ENCODE measurements around the gene TRAF6. TPM values are rescaled to one million over a fixed set of nuclear protein-coding genes. Genes with fewer than 3 reads are reported as not detected.

Gene TRAF6
- total and polyA plus RNA-seq, 10 of the 15 experiments (the other 5 are each of a cell fraction or from before 2014, with no cell fraction given) = 1.4 to 10.9 (median 7.0) TPM

DNA sequence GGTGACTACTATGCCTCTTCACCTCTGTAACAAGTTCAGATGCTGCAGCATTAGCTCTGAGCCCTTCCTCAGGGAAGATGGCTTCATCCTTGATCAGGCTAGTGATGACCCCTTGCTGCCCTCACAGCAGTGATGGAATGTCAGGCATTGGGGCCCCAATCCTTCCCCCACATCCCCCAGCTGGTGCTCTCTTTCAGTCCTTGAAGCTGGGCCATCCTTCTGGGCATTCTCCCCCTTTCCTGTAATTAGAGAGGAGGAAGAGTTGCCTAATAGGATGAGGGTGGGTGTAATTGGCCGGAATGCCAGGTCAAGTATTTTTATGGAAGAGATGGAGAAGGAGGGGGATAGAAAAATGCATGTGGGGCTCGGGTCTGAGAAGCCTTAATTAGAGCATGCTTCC is 62.6 kb downstream of the TRAF6 start:
- no peak overlapping the region for H3K27ac ChIP-seq (ENCODE audit: control insufficient read depth, insufficient read depth)
- H3K4me1 ChIP-seq (ENCODE audit: control insufficient read depth, insufficient read depth, low read length) = peaks cover 8% of the 10 kb centered on the region
- no peaks in the 10 kb centered on the region for H3K27me3 ChIP-seq (replicated peaks in 1 of 2; ENCODE audit: control insufficient read depth in 2 of 2, insufficient read depth in 2 of 2, low read length in 1 of 2)
- in situ Hi-C loops (cut with MboI) (no loop called here), intact Hi-C loops (cut with micrococcal nuclease; ENCODE audit: unreplicated experiment) (no loop called here)
- TF ChIP-seq CBX5 (IDR thresholded peaks at IDR 0.05; ENCODE audit: low read depth) (no peak), SMAD1 (IDR thresholded peaks at IDR 0.05; ENCODE audit: low read depth, partially characterized antibody) (no peak), NBN (IDR thresholded peaks at IDR 0.05) (no peak), ASH2L (IDR thresholded peaks at IDR 0.05; ENCODE audit: borderline replicate concordance, low read depth) (no peak), POLR2AphosphoS5 (IDR thresholded peaks at IDR 0.05; ENCODE audit: low read length) (no peak), STAT3 (IDR thresholded peaks at IDR 0.05; ENCODE audit: low read depth, low read length) (no peak)
- TF ChIP-seq, protein P1, sequence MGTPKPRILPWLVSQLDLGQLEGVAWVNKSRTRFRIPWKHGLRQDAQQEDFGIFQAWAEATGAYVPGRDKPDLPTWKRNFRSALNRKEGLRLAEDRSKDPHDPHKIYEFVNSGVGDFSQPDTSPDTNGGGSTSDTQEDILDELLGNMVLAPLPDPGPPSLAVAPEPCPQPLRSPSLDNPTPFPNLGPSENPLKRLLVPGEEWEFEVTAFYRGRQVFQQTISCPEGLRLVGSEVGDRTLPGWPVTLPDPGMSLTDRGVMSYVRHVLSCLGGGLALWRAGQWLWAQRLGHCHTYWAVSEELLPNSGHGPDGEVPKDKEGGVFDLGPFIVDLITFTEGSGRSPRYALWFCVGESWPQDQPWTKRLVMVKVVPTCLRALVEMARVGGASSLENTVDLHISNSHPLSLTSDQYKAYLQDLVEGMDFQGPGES (IDR thresholded peaks at IDR 0.05) = no peak
- BruUV-seq (replicated peaks) = no TSS peak
- H3K9ac ChIP-seq (ENCODE audit: control insufficient read depth, insufficient read depth, low read length) = no peak overlapping the region
- ChIA-PET SMC1A (ENCODE audit: uncharacterized antibody, unreplicated experiment) (interaction anchor here (1.4 kb wide), 1 partner anchor 29 kb away, joined by 3 read pairs; no protein-coding TSS in a partner anchor), CTCF (no interaction called here), RAD21 (ENCODE audit: unreplicated experiment) (no interaction called here), POLR2A (no interaction called here)
- no peak overlapping the region for H3K4me3 ChIP-seq
- no peaks in the 10 kb centered on the region for H4K20me1 ChIP-seq (ENCODE audit: control insufficient read depth, insufficient read depth)
- no peak overlapping the region for H3K4me2 ChIP-seq (ENCODE audit: control insufficient read depth, insufficient read depth)
- H3K79me2 ChIP-seq (ENCODE audit: control insufficient read depth, insufficient read depth, low read length) = no peaks in the 10 kb centered on the region
- DNase-seq (ENCODE audit: low read depth, low spot score) = no peak
- no peak overlapping the region for H2AFZ ChIP-seq (ENCODE audit: control insufficient read depth, low read depth, low read length)
- H3K36me3 ChIP-seq (ENCODE audit: control insufficient read depth in 2 of 2, insufficient read depth in 2 of 2, low read length in 1 of 2) = no peaks in the 10 kb centered on the region
- no peaks in the 10 kb centered on the region; the same call in 2 of the 3 replicates for H3K9me3 ChIP-seq (replicated peaks; ENCODE audit: control insufficient read depth, insufficient read depth, low read length)
- FAIRE-seq = no peak
- no peak for ATAC-seq
- 19% methylated on average over 2 of the region's 2 CpGs for WGBS (ENCODE audit: insufficient coverage, insufficient replicate concordance, low lambda C conversion rate, missing lambda C conversion rate)

DNA sequence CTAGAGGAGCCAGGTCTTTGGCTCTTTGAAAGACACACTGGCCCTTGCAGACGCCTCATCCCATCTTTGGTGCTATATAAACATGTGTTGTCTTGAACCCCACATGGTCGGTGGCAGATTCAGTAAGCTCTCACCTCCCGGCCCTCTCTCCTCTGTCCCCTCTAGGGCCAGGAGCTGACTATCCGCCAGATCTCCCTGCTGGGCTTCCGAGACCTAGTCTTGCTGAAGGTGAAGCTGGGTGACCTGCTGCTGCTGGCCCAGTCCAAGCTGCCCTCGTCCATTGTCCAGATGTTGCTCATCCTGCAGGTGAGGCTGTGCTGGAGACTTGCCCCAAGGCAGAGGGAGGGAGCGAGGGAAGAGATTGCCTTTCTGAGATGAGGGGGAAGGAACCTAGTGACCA is 63.9 kb downstream of the TRAF6 start:
- CTCF ChIA-PET = interaction anchor here (0.8 kb wide), 1 partner anchor 34 kb away, joined by 3 read pairs; no protein-coding TSS in a partner anchor
- no peak for FAIRE-seq
- no peak for TF ChIP-seq TAF1 (IDR thresholded peaks at IDR 0.05; ENCODE audit: borderline replicate concordance, low read depth, low read length)
- TF ChIP-seq, protein P2, sequence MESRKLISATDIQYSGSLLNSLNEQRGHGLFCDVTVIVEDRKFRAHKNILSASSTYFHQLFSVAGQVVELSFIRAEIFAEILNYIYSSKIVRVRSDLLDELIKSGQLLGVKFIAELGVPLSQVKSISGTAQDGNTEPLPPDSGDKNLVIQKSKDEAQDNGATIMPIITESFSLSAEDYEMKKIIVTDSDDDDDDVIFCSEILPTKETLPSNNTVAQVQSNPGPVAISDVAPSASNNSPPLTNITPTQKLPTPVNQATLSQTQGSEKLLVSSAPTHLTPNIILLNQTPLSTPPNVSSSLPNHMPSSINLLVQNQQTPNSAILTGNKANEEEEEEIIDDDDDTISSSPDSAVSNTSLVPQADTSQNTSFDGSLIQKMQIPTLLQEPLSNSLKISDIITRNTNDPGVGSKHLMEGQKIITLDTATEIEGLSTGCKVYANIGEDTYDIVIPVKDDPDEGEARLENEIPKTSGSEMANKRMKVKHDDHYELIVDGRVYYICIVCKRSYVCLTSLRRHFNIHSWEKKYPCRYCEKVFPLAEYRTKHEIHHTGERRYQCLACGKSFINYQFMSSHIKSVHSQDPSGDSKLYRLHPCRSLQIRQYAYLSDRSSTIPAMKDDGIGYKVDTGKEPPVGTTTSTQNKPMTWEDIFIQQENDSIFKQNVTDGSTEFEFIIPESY (IDR thresholded peaks at IDR 0.05) = no peak
- no peak for TF ChIP-seq HCFC1 (IDR thresholded peaks at IDR 0.05; ENCODE audit: low read length)
- TF ChIP-seq, protein P3, sequence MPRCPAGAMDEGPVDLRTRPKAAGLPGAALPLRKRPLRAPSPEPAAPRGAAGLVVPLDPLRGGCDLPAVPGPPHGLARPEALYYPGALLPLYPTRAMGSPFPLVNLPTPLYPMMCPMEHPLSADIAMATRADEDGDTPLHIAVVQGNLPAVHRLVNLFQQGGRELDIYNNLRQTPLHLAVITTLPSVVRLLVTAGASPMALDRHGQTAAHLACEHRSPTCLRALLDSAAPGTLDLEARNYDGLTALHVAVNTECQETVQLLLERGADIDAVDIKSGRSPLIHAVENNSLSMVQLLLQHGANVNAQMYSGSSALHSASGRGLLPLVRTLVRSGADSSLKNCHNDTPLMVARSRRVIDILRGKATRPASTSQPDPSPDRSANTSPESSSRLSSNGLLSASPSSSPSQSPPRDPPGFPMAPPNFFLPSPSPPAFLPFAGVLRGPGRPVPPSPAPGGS (IDR thresholded peaks at IDR 0.05; ENCODE audit: borderline replicate concordance, insufficient read depth, low read depth, low read length, poor library complexity, severe bottlenecking) = no peak
- no peak overlapping the region for H3K27ac ChIP-seq (ENCODE audit: control insufficient read depth, insufficient read depth)
- H3K27me3 ChIP-seq (replicated peaks in 1 of 2; ENCODE audit: control insufficient read depth in 2 of 2, insufficient read depth in 2 of 2, low read length in 1 of 2) = no peaks in the 10 kb centered on the region
- no peak overlapping the region for H3K9ac ChIP-seq (ENCODE audit: control insufficient read depth, insufficient read depth, low read length)
- H3K4me3 ChIP-seq = no peak overlapping the region
- H3K9me3 ChIP-seq (replicated peaks; ENCODE audit: control insufficient read depth, insufficient read depth, low read length) = no peaks in the 10 kb centered on the region; the same call in 2 of the 3 replicates
- peaks cover 13% of the 10 kb centered on the region for H3K4me1 ChIP-seq (ENCODE audit: control insufficient read depth, insufficient read depth, low read length)
- RAD21 ChIA-PET (ENCODE audit: unreplicated experiment) = no interaction called here
- H2AFZ ChIP-seq (ENCODE audit: control insufficient read depth, low read depth, low read length) = no peak overlapping the region
- SMC1A ChIA-PET (ENCODE audit: uncharacterized antibody, unreplicated experiment) = no interaction called here
- no peaks in the 10 kb centered on the region for H3K79me2 ChIP-seq (ENCODE audit: control insufficient read depth, insufficient read depth, low read length)
- POLR2A ChIA-PET = no interaction called here
- no peaks in the 10 kb centered on the region for H3K36me3 ChIP-seq (ENCODE audit: control insufficient read depth in 2 of 2, insufficient read depth in 2 of 2, low read length in 1 of 2)
- in situ Hi-C loops (cut with MboI) (no loop called here), intact Hi-C loops (cut with micrococcal nuclease; ENCODE audit: unreplicated experiment) (no loop called here)
- WGBS (ENCODE audit: insufficient coverage, insufficient replicate concordance, low lambda C conversion rate, missing lambda C conversion rate) = 51% methylated on average over 7 of the region's 7 CpGs
- no peak for ATAC-seq
- H4K20me1 ChIP-seq (ENCODE audit: control insufficient read depth, insufficient read depth) = no peaks in the 10 kb centered on the region
- DNase-seq (ENCODE audit: low read depth, low spot score) = no peak
- BruUV-seq (replicated peaks) = no TSS peak
- no peak overlapping the region for H3K4me2 ChIP-seq (ENCODE audit: control insufficient read depth, insufficient read depth)
